HEK293T (cell line): ENCODE measurements around the gene FMNL1.

Experiments
- CTCF ChIA-PET: fragments of 350-600 bp; formaldehyde crosslinking; extraction: SDS; loops from one replicate; lab custom pipeline; 2021; ENCODE audit warnings: antibody characterized with exemption, inconsistent platforms; lab: Yijun Ruan, JAX
- POLR2A ChIA-PET: fragments of 350-600 bp; formaldehyde crosslinking; extraction: SDS; loops from one replicate; lab custom pipeline; 2020; ENCODE audit warnings: antibody characterized with exemption, inconsistent platforms; lab: Yijun Ruan, JAX
- DNase-seq: peaks from one replicate; pipeline ENCODE4 v3.0.0; 2012; ENCODE audit warnings: mixed read lengths; ENCODE audit errors: extremely low spot score
- ARNT ChIP-seq: fragments of 450-650 bp; IDR thresholded peaks from 2 replicates; pipeline ENCODE4 v1.6.1; 2017; ENCODE audit warnings: mild to moderate bottlenecking
- BHLHE40 ChIP-seq: fragments of 450-650 bp; IDR thresholded peaks from 2 replicates; pipeline ENCODE4 v1.6.1; 2016; ENCODE audit warnings: mild to moderate bottlenecking, moderate library complexity, borderline replicate concordance
- CTBP1 ChIP-seq: fragments of 450-650 bp; IDR thresholded peaks from 2 replicates; pipeline ENCODE4 v1.6.1; 2016; ENCODE audit warnings: borderline replicate concordance
- ELF4 ChIP-seq: fragments of 450-650 bp; IDR thresholded peaks from 2 replicates; pipeline ENCODE4 v1.6.1; 2017; ENCODE audit warnings: antibody characterized with exemption
- FOXA1 ChIP-seq: fragments of 450-650 bp; IDR thresholded peaks from 2 replicates; pipeline ENCODE4 v1.6.1; 2016; ENCODE audit warnings: mild to moderate bottlenecking
- FOXK2 ChIP-seq: fragments of 450-650 bp; IDR thresholded peaks from 2 replicates; pipeline ENCODE4 v1.6.1; 2016; ENCODE audit warnings: mild to moderate bottlenecking
- FOXM1 ChIP-seq: fragments of 450-650 bp; IDR thresholded peaks from 2 replicates; pipeline ENCODE4 v1.6.1; 2017; ENCODE audit warnings: mild to moderate bottlenecking, borderline replicate concordance
- HDGF ChIP-seq: fragments of 450-650 bp; IDR thresholded peaks from 2 replicates; pipeline ENCODE4 v1.6.1; 2017; ENCODE audit warnings: antibody characterized with exemption, borderline replicate concordance
- L3MBTL2 ChIP-seq: fragments of 450-650 bp; conservative IDR thresholded peaks from 2 replicates; pipeline ENCODE4 v1.6.1; 2016; ENCODE audit warnings: mild to moderate bottlenecking
- LEF1 ChIP-seq: fragments of 450-650 bp; IDR thresholded peaks from 2 replicates; pipeline ENCODE4 v1.6.1; 2017; ENCODE audit warnings: mild to moderate bottlenecking, borderline replicate concordance
- NFRKB ChIP-seq: fragments of 450-650 bp; IDR thresholded peaks from 2 replicates; pipeline ENCODE4 v1.6.1; 2016; ENCODE audit warnings: mild to moderate bottlenecking, moderate library complexity
- PKNOX1 ChIP-seq: fragments of 450-650 bp; IDR thresholded peaks from 2 replicates; pipeline ENCODE4 v1.6.1; 2016
- SP1 ChIP-seq: fragments of 450-650 bp; IDR thresholded peaks from 2 replicates; pipeline ENCODE4 v1.6.1; 2017
- SUZ12 ChIP-seq: fragments of 450-650 bp; IDR thresholded peaks from 2 replicates; pipeline ENCODE4 v1.6.1; 2016; ENCODE audit warnings: mild to moderate bottlenecking
- TARDBP ChIP-seq: fragments of 450-650 bp; IDR thresholded peaks from 2 replicates; pipeline ENCODE4 v1.6.1; 2016
- ZNF384 ChIP-seq: fragments of 450-650 bp; IDR thresholded peaks from 2 replicates; pipeline ENCODE4 v1.6.1; 2016

The FMNL1 gene

GRCh38 chr17:45232514-45233422 lies 11.1 kb downstream of the FMNL1 start:
- POLR2A ChIA-PET = interaction anchor here (0.7 to 1.0 kb wide), 4 partner anchors 12 to 84 kb away, joined by 3 to 4 read pairs (median 3); partner anchors contain the start of gene HEXIM1

GRCh38 chr17:45233423-45233924 lies 11.8 kb downstream of the FMNL1 start:
- TF ChIP-seq FOXM1 = no peak
- TF ChIP-seq TARDBP = no peak
- no peak for TF ChIP-seq SP1
- TF ChIP-seq ARNT = no peak
- no peak for TF ChIP-seq CTBP1
- TF ChIP-seq BHLHE40 = no peak
- TF ChIP-seq L3MBTL2 = no peak
- TF ChIP-seq ELF4 = no peak
- no peak for TF ChIP-seq FOXK2
- no peak for TF ChIP-seq SUZ12
- no peak for TF ChIP-seq HDGF
- TF ChIP-seq NFRKB = no peak
- TF ChIP-seq FOXA1 = no peak
- no peak for TF ChIP-seq LEF1
- no peak for TF ChIP-seq ZNF384
- TF ChIP-seq PKNOX1 = no peak
- CTCF ChIA-PET = interaction anchor here (0.6 to 4.0 kb wide), 3 partner anchors 11 to 18 kb away, joined by 3 to 25 read pairs (median 9); partner anchors contain the start of gene FMNL1
- POLR2A ChIA-PET = interaction anchor here (1.0 to 2.0 kb wide), 3 partner anchors 13 to 83 kb away, joined by 3 to 4 read pairs (median 4); partner anchors contain the start of gene MAP3K14
- no peak for DNase-seq

More at GRCh38 chr17:45232514-45233422, 11.1 kb downstream of the FMNL1 start:
- DNase-seq = no peak
- no peak for TF ChIP-seq FOXK2
- TF ChIP-seq BHLHE40 = no peak
- TF ChIP-seq ZNF384 = no peak
- TF ChIP-seq LEF1 = no peak
- no peak for TF ChIP-seq FOXA1
- no peak for TF ChIP-seq TARDBP
- TF ChIP-seq L3MBTL2 = no peak
- TF ChIP-seq HDGF = no peak
- no peak for TF ChIP-seq ELF4
- no peak for TF ChIP-seq CTBP1
- no peak for TF ChIP-seq SP1
- CTCF ChIA-PET = interaction anchor here (0.6 to 5.0 kb wide), 5 partner anchors 10 to 97 kb away, joined by 3 to 30 read pairs (median 9); partner anchors contain the start of genes ACBD4 and FMNL1

DNA sequence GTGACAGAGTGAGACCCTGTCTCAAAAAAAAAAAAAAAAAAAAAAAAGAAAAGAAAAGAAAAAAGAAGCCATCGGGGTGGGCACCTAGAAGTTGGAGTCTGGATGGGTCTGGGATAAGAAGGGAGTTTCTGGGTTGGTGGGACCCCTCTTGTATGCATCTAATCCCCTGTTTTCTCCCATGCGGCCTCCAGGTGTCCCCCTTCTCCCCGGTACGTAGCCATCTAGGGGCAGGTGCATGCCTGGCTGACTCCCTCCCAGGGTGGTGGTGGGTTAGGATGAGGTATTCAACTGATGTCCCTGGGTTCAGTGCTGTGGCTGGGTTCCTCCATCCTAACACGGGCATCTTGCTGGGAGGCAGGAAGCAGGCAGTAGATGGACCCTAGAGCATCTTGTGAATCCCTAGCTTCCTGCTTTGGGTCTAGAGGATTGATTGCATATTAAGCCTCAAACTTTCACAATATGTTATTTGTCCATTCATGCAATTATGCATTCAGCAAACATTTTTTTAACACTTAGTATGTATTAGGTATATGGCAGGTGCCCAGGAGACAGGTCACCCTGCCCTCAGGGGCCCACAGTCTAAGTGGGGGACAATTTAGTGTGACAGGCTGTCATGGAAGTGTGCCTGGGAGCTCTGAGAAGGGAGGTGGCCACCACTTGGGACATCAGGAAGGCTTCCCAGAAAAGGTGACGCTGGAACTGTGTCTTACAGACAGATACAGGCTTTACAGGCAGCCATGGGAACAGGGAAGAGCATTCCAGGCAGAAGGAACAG lies 13.1 kb downstream of the FMNL1 start:
- TF ChIP-seq LEF1 = no peak
- TF ChIP-seq ELF4 = no peak
- no peak for TF ChIP-seq ZNF384
- CTCF ChIA-PET = interaction anchor here (0.6 to 2.7 kb wide), 17 partner anchors 9 to 201 kb away, joined by 3 to 19 read pairs (median 5); partner anchors contain the start of genes ACBD4 and MAP3K14
- POLR2A ChIA-PET = interaction anchor here (0.7 to 2.5 kb wide), 3 partner anchors 13 to 82 kb away, joined by 4 to 13 read pairs (median 4); partner anchors contain the start of genes HEXIM2 and MAP3K14
- DNase-seq = peak; percentile 49

GRCh38 chr17:45235416-45236281 lies 14.0 kb downstream of the FMNL1 start:
- CTCF ChIA-PET = interaction anchor here (0.9 to 2.7 kb wide), 19 partner anchors 8 to 190 kb away, joined by 3 to 19 read pairs (median 5); partner anchors contain the start of genes ACBD4, FMNL1 and MAP3K14
- TF ChIP-seq FOXM1 (no peak), LEF1 (no peak), PKNOX1 (no peak), FOXA1 (no peak), TARDBP (no peak), ELF4 (no peak), NFRKB (no peak), L3MBTL2 (no peak)
- POLR2A ChIA-PET = interaction anchor here (0.7 to 2.5 kb wide), 3 partner anchors 12 to 81 kb away, joined by 3 to 13 read pairs (median 4); partner anchors contain the start of gene MAP3K14
- DNase-seq = peak; percentile 77

DNA sequence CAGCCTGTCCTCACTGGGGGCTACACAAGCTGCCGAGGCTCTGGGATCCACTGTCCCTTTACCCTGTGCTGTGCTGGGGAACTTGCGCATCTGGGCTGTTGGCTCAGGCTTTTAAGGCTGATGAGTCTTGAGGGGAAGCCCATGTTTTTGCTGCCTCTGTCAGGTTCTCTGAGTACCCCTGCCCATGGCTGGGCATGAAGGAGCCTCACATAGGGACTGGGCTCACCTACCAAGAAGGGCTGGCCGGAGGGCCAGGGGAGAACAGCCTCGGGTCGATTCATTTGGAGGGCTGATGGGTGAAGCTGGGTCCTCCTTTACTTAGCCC lies 14.6 kb downstream of the FMNL1 start:
- no peak for TF ChIP-seq NFRKB
- no peak for TF ChIP-seq ZNF384
- TF ChIP-seq ELF4 = no peak
- no peak for TF ChIP-seq L3MBTL2
- TF ChIP-seq HDGF = no peak
- no peak for TF ChIP-seq FOXA1
- TF ChIP-seq SUZ12 = no peak
- TF ChIP-seq CTBP1 = no peak
- no peak for TF ChIP-seq BHLHE40
- TF ChIP-seq FOXK2 = no peak
- TF ChIP-seq PKNOX1 = no peak
- no peak for TF ChIP-seq LEF1
- TF ChIP-seq TARDBP = no peak
- TF ChIP-seq ARNT = no peak
- TF ChIP-seq FOXM1 = no peak
- no peak for TF ChIP-seq SP1
- POLR2A ChIA-PET = interaction anchor here (0.7 to 2.5 kb wide), 2 partner anchors 11 to 21 kb away, joined by 3 to 13 read pairs; no protein-coding TSS in a partner anchor
- CTCF ChIA-PET = interaction anchor here (0.9 to 2.7 kb wide), 14 partner anchors 8 to 189 kb away, joined by 3 to 19 read pairs (median 6); partner anchors contain the start of genes ACBD4 and FMNL1
- DNase-seq = no peak
